IMR-90 (cell line): Measurements from ENCODE around the gene MALT1. TPM values are rescaled to one million over a fixed set of nuclear protein-coding genes. Genes with fewer than 3 reads are reported as not detected.

Experiments used
- ATAC-seq: fragments of 200-7000 bp; cut with Tn5 transposase; 2 replicates; pipeline ENCODE4 v1.9.1; 2020; ENCODE audit warnings: low read depth, mild to moderate bottlenecking, moderate library complexity
- BruUV-seq: library from RNA; stranded (reverse); fragments of 400-500 nt; replicated peaks from 2 replicates; lab custom pipeline; 2021; lab: Mats Ljungman, UMichigan
- CTCF ChIA-PET: fragments of 300-600 bp; formaldehyde crosslinking; extraction: SDS; loops from one replicate; lab custom pipeline; 2021; ENCODE audit warnings: antibody characterized with exemption; lab: Yijun Ruan, JAX
- POLR2A ChIA-PET: fragments of 300-600 bp; sonication (Branson Sonifier 250); formaldehyde crosslinking; loops from one replicate; lab custom pipeline; 2022; ENCODE audit warnings: antibody characterized with exemption; ENCODE audit not compliant: unreplicated experiment; lab: Charles Lee
- DNase-seq: peaks from one replicate; pipeline ENCODE4 v3.0.0; 2013
- H2AFZ ChIP-seq: replicated peaks from 2 replicates; pipeline ENCODE3; 2013; ENCODE audit warnings: low read length, mild to moderate bottlenecking; ENCODE audit not compliant: poor library complexity
- H2AK5ac ChIP-seq: 2 replicates; pipeline ENCODE4 v1.6.1; 2013; ENCODE audit warnings: low read depth, low read length, inconsistent platforms
- H2AK9ac ChIP-seq: replicated peaks from 2 replicates; pipeline ENCODE3; 2013; ENCODE audit warnings: mild to moderate bottlenecking, low read depth, low read length, moderate library complexity; ENCODE audit not compliant: poor library complexity
- H2BK120ac ChIP-seq: 2 replicates; pipeline ENCODE4 v1.6.1; 2013; ENCODE audit warnings: low read depth, low read length, inconsistent platforms
- H2BK15ac ChIP-seq: 3 replicates; pipeline ENCODE4 v1.6.1; 2013; ENCODE audit warnings: low read depth, low read length, inconsistent platforms
- H2BK20ac ChIP-seq: 2 replicates; pipeline ENCODE4 v1.6.1; 2013; ENCODE audit warnings: low read depth, mild to moderate bottlenecking, inconsistent platforms, low read length, moderate library complexity
- H2BK5ac ChIP-seq: 2 replicates; pipeline ENCODE4 v1.6.1; 2013; ENCODE audit warnings: mild to moderate bottlenecking, low read depth, low read length, inconsistent platforms; ENCODE audit not compliant: poor library complexity, severe bottlenecking
- H3K14ac ChIP-seq: replicated peaks from 2 replicates; pipeline ENCODE4 v1.6.1; 2013; ENCODE audit warnings: low read depth, low read length, inconsistent platforms
- H3K18ac ChIP-seq: 2 replicates; pipeline ENCODE4 v1.6.1; 2013; ENCODE audit warnings: low read depth, low read length, control low read depth
- H3K23ac ChIP-seq: 2 replicates; pipeline ENCODE4 v1.6.1; 2013; ENCODE audit warnings: low read depth, low read length, inconsistent platforms
- H3K27ac ChIP-seq: 2 replicates; pipeline ENCODE4 v1.5.1; 2013; ENCODE audit warnings: mild to moderate bottlenecking, control low read depth, low read length; ENCODE audit not compliant: insufficient read depth
- H3K27me3 ChIP-seq: 2 replicates; pipeline ENCODE4 v1.6.1; 2013; ENCODE audit warnings: low read length; ENCODE audit not compliant: control insufficient read depth, insufficient read depth
- H3K36me3 ChIP-seq: 2 replicates; pipeline ENCODE4 v1.6.1; 2013; ENCODE audit warnings: low read length, mixed read lengths; ENCODE audit not compliant: control insufficient read depth, insufficient read depth
- H3K4ac ChIP-seq: 2 replicates; pipeline ENCODE4 v1.6.1; 2013; ENCODE audit warnings: low read depth, low read length, inconsistent platforms
- H3K4me1 ChIP-seq: 2 replicates; pipeline ENCODE4 v1.6.1; 2013; ENCODE audit warnings: low read length, mixed read lengths; ENCODE audit not compliant: control insufficient read depth, insufficient read depth
- H3K4me2 ChIP-seq: 2 replicates; pipeline ENCODE4 v1.6.1; 2013; ENCODE audit warnings: low read depth, mild to moderate bottlenecking, control low read depth, low read length, moderate library complexity
- H3K4me3 ChIP-seq: 2 replicates; pipeline ENCODE4 v1.5.1; 2013; ENCODE audit warnings: low read depth, mild to moderate bottlenecking, control low read depth, low read length, moderate library complexity; ENCODE audit not compliant: insufficient read depth
- H3K56ac ChIP-seq: 2 replicates; pipeline ENCODE4 v1.6.1; 2013; ENCODE audit warnings: low read length, inconsistent platforms; ENCODE audit not compliant: insufficient read depth; ENCODE audit errors: extremely low read depth
- H3K79me1 ChIP-seq, 2 experiments: 2 replicates each; pipeline ENCODE4 v1.6.1; 2013; ENCODE audit warnings: low read length in 2 of 2, inconsistent platforms in 1 of 2, low read depth in 1 of 2
- H3K9ac ChIP-seq: 2 replicates; pipeline ENCODE4 v1.6.1; 2013; ENCODE audit warnings: low read depth, low read length, control low read depth
- H3K9me1 ChIP-seq: 2 replicates; pipeline ENCODE4 v1.6.1; 2013; ENCODE audit warnings: low read length, inconsistent platforms; ENCODE audit not compliant: insufficient read depth
- H3K9me3 ChIP-seq: 2 replicates; pipeline ENCODE4 v1.6.1; 2013; ENCODE audit warnings: low read length; ENCODE audit not compliant: control insufficient read depth, insufficient read depth
- H4K20me1 ChIP-seq: 2 replicates; pipeline ENCODE4 v1.6.1; 2013; ENCODE audit warnings: low read length, inconsistent platforms; ENCODE audit not compliant: insufficient read depth
- H4K5ac ChIP-seq: 2 replicates; pipeline ENCODE4 v1.6.1; 2013; ENCODE audit warnings: mild to moderate bottlenecking, low read depth, low read length, control low read depth
- H4K8ac ChIP-seq, 2 experiments: 2 replicates each; pipeline ENCODE4 v1.6.1; 2013; ENCODE audit warnings: low read depth in 2 of 2, low read length in 2 of 2, control low read depth in 1 of 2, inconsistent platforms in 1 of 2
- H4K91ac ChIP-seq: 2 replicates; pipeline ENCODE4 v1.6.1; 2013; ENCODE audit warnings: low read depth, low read length, inconsistent platforms; ENCODE audit not compliant: insufficient read depth
- BHLHE40 ChIP-seq: fragments of 150-350 bp; IDR thresholded peaks from 2 replicates; pipeline ENCODE4 v1.6.1; 2016; ENCODE audit warnings: mild to moderate bottlenecking, low read depth, low read length
- CEBPB ChIP-seq: IDR thresholded peaks from 2 replicates; pipeline ENCODE4 v1.6.1; 2012; ENCODE audit warnings: low read depth, low read length, improper control_type of control experiment
- CHD1 ChIP-seq: IDR thresholded peaks from 2 replicates; pipeline ENCODE4 v1.6.1; 2012; ENCODE audit warnings: low read depth, low read length, improper control_type of control experiment
- FOS ChIP-seq: fragments of 150-350 bp; IDR thresholded peaks from 2 replicates; pipeline ENCODE4 v1.6.1; 2016; ENCODE audit warnings: low read depth, low read length
- MAFK ChIP-seq: IDR thresholded peaks from 2 replicates; pipeline ENCODE4 v1.6.1; 2012; ENCODE audit warnings: low read depth, low read length, improper control_type of control experiment
- MAZ ChIP-seq: IDR thresholded peaks from 2 replicates; pipeline ENCODE4 v1.6.1; 2012; ENCODE audit warnings: low read depth, mild to moderate bottlenecking, low read length, improper control_type of control experiment, moderate library complexity, borderline replicate concordance
- MXI1 ChIP-seq: IDR thresholded peaks from 2 replicates; pipeline ENCODE4 v1.6.1; 2012; ENCODE audit warnings: low read depth, mild to moderate bottlenecking, low read length, moderate library complexity, borderline replicate concordance
- NFE2L2 ChIP-seq: fragments of 150-350 bp; IDR thresholded peaks from 2 replicates; pipeline ENCODE4 v1.6.1; 2016; ENCODE audit warnings: low read depth, mild to moderate bottlenecking, low read length
- RAD21 ChIP-seq: IDR thresholded peaks from 2 replicates; pipeline ENCODE4 v1.6.1; 2012; ENCODE audit warnings: low read length, improper control_type of control experiment
- RCOR1 ChIP-seq: IDR thresholded peaks from 2 replicates; pipeline ENCODE4 v1.6.1; 2012; ENCODE audit warnings: mild to moderate bottlenecking, low read length, improper control_type of control experiment; ENCODE audit not compliant: insufficient replicate concordance
- SMC3 ChIP-seq: fragments of 150-350 bp; IDR thresholded peaks from 2 replicates; pipeline ENCODE4 v1.6.1; 2016; ENCODE audit warnings: low read depth, mild to moderate bottlenecking, antibody characterized with exemption, low read length, moderate library complexity
- WGBS, 2 experiments: methylation state at CpG; one replicate each; pipeline versions ENCODE4 v1.1.5 to v1.1.7; 2013; ENCODE audit warnings: missing lambda C conversion rate in 2 of 2; ENCODE audit not compliant: insufficient read length in 1 of 2; ENCODE audit errors: extremely low coverage in 2 of 2; 5-methylcytosine and 5-hydroxymethylcytosine counted together
- dilution Hi-C: fragments of 300-500 bp; cut with HindIII; formaldehyde crosslinking; loops from one replicate; pipeline ENCODE4 v1.14.3; 2018; ENCODE audit warnings: low sequenced_read_pairs; ENCODE audit not compliant: unreplicated experiment
- in situ Hi-C: fragments of 300-500 bp; cut with MboI; formaldehyde crosslinking; loops from 3 replicates; pipeline ENCODE4 v1.14.3; 2019; ENCODE audit warnings: low sequenced_read_pairs, inconsistent platforms, mixed read lengths
- intact Hi-C: fragments of 100-400 bp; cut with micrococcal nuclease; formaldehyde crosslinking; loops from 2 replicates; pipeline ENCODE4 v1.10.0; 2022
- polyA plus RNA-seq, 3 experiments: library from polyadenylated mRNA; depleted of rRNA; stranded (reverse); fragments of >200 nt; gene quantifications; 2 replicates each; pipeline ENCODE4 v1.2.3, GENCODE V29; 2012; ENCODE audit warnings: low replicate concordance in 1 of 3
- total RNA-seq: library from RNA; depleted of rRNA; stranded (reverse); fragments of >200 nt; gene quantifications from 2 replicates; pipeline ENCODE4 v1.2.3, GENCODE V29; 2012
- TF ChIP-seq, protein P1 (sequence below): conservative IDR thresholded peaks from 2 replicates; pipeline ENCODE4 v1.5.1; 2012; ENCODE audit warnings: mild to moderate bottlenecking, low read depth, low read length, improper control_type of control experiment
- TF ChIP-seq, protein P2 (sequence below): fragments of 150-350 bp; IDR thresholded peaks from 2 replicates; pipeline ENCODE4 v1.6.1; 2017; ENCODE audit warnings: mild to moderate bottlenecking, antibody characterized with exemption, low read length, low read depth
- TF ChIP-seq, protein P3 (sequence below): fragments of 150-350 bp; IDR thresholded peaks from 2 replicates; pipeline ENCODE4 v1.6.1; 2016; ENCODE audit warnings: low read depth, mild to moderate bottlenecking, low read length, moderate library complexity, borderline replicate concordance

The MALT1 gene
- total and polyA plus RNA-seq, 2 of the 4 experiments (the other 2 are of a cell fraction): 8.3 to 25.3 TPM

DNA sequence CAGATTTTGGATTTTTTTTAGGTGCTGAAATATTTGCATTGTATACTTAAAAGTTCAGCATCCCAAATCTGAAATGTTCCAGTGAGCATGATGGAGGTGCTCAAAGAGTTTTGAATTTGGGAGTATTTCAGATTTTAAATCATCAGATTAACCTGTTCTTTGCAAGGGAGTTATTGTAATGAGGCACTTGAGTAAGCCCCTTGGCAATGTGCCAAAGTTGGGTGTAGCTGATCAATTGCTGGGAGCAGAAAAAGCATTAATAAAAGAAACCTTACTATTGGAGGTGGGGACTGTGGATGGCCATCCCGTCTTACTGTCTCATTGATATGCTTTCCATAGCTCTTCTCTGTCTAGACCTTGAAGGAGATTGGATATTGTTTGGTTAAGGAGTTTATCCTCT is 28.3 kb downstream of the MALT1 start:
- H4K8ac ChIP-seq: no peak overlapping the region
- no peak for ATAC-seq
- H2BK5ac ChIP-seq: no peak overlapping the region
- peaks cover 21 to 24% of the 10 kb centered on the region in 2 experiments for H3K79me1 ChIP-seq
- no peak for DNase-seq
- no peak overlapping the region for H3K56ac ChIP-seq
- no peak overlapping the region for H3K14ac ChIP-seq
- no peak overlapping the region for H2AFZ ChIP-seq
- no peak overlapping the region for H3K4ac ChIP-seq
- no peak overlapping the region for H2AK5ac ChIP-seq
- peaks cover 10% of the 10 kb centered on the region for H3K36me3 ChIP-seq
- BruUV-seq: no TSS peak
- in situ Hi-C loops (no loop called here), dilution Hi-C loops (no loop called here), intact Hi-C loops (no loop called here)
- no peaks in the 10 kb centered on the region for H3K9me3 ChIP-seq
- no peaks in the 10 kb centered on the region for H3K4me1 ChIP-seq
- WGBS, 2 experiments: no CpG with 5 or more reads among the region's 1 CpG
- H3K27ac ChIP-seq: no peak overlapping the region
- H3K18ac ChIP-seq: no peak overlapping the region
- H2BK20ac ChIP-seq: no peak overlapping the region
- ChIA-PET CTCF (no interaction called here), POLR2A (no interaction called here)
- H3K23ac ChIP-seq: no peak overlapping the region
- H2AK9ac ChIP-seq: no peak overlapping the region
- H3K27me3 ChIP-seq: no peaks in the 10 kb centered on the region
- no peak overlapping the region for H2BK120ac ChIP-seq
- H3K9ac ChIP-seq: no peak overlapping the region
- H4K20me1 ChIP-seq: no peaks in the 10 kb centered on the region
- H3K9me1 ChIP-seq: no peaks in the 10 kb centered on the region
- TF ChIP-seq BHLHE40 (no peak), MAZ (no peak), NFE2L2 (no peak), RCOR1 (no peak), CEBPB (no peak), MXI1 (no peak), MAFK (no peak), CHD1 (no peak), FOS (no peak), SMC3 (no peak), RAD21 (no peak)
- TF ChIP-seq, protein P1, sequence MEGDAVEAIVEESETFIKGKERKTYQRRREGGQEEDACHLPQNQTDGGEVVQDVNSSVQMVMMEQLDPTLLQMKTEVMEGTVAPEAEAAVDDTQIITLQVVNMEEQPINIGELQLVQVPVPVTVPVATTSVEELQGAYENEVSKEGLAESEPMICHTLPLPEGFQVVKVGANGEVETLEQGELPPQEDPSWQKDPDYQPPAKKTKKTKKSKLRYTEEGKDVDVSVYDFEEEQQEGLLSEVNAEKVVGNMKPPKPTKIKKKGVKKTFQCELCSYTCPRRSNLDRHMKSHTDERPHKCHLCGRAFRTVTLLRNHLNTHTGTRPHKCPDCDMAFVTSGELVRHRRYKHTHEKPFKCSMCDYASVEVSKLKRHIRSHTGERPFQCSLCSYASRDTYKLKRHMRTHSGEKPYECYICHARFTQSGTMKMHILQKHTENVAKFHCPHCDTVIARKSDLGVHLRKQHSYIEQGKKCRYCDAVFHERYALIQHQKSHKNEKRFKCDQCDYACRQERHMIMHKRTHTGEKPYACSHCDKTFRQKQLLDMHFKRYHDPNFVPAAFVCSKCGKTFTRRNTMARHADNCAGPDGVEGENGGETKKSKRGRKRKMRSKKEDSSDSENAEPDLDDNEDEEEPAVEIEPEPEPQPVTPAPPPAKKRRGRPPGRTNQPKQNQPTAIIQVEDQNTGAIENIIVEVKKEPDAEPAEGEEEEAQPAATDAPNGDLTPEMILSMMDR: no peak
- TF ChIP-seq, protein P2, sequence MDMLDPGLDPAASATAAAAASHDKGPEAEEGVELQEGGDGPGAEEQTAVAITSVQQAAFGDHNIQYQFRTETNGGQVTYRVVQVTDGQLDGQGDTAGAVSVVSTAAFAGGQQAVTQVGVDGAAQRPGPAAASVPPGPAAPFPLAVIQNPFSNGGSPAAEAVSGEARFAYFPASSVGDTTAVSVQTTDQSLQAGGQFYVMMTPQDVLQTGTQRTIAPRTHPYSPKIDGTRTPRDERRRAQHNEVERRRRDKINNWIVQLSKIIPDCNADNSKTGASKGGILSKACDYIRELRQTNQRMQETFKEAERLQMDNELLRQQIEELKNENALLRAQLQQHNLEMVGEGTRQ: no peak
- TF ChIP-seq, protein P3, sequence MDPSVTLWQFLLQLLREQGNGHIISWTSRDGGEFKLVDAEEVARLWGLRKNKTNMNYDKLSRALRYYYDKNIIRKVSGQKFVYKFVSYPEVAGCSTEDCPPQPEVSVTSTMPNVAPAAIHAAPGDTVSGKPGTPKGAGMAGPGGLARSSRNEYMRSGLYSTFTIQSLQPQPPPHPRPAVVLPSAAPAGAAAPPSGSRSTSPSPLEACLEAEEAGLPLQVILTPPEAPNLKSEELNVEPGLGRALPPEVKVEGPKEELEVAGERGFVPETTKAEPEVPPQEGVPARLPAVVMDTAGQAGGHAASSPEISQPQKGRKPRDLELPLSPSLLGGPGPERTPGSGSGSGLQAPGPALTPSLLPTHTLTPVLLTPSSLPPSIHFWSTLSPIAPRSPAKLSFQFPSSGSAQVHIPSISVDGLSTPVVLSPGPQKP: no peak
- no peak overlapping the region for H2BK15ac ChIP-seq
- no peak overlapping the region for H3K4me3 ChIP-seq
- H4K91ac ChIP-seq: no peak overlapping the region
- no peak overlapping the region for H4K5ac ChIP-seq
- no peak overlapping the region for H3K4me2 ChIP-seq
